ENCODE measurements around the gene GRIN1.
"Not testable (repeated sequence)": the region's sequence is repeated elsewhere in the genome, so short reads cannot be mapped to it uniquely, and the experiment has no call there.

Gene GRIN1

DNA sequence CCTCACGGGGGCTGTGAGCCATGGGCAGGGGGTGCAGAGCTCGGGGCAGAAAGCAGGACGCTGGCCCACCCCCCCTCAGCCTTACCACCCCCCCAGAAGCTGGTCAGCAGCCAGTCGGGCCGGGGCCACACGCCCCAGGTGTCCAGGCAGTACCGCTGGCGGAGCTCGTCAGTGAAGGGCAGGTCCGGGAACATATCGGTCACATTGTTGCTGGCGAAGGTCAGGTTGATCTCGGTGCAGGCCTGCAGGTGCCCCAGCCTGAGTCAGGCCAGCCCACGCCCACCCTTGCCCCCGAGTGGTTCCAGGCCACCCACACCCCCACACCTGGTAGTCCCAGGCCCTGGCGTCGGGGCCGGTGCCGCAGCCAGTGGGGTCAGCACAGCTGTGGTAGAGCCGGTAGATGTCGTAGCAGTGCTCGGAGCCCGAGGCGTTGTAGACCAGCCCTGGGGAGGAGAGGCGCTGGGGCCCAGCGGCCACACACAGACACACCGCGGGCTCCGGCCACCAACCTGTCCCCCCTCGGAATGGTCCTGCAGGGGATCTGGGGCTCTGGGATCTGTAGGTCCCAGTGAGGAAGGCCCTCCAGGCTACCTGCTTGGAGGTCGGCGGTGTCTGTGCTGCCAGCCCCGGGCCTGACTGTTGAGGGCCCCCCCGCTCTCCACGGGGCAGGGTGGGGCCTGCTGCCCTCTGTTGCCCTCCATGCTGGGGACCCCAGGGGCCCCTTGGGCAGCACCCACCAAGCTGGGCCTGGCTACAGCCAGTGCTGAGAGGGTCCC, 27.0 kb upstream of the GRIN1 start:
- no peak for DNase-seq

DNA sequence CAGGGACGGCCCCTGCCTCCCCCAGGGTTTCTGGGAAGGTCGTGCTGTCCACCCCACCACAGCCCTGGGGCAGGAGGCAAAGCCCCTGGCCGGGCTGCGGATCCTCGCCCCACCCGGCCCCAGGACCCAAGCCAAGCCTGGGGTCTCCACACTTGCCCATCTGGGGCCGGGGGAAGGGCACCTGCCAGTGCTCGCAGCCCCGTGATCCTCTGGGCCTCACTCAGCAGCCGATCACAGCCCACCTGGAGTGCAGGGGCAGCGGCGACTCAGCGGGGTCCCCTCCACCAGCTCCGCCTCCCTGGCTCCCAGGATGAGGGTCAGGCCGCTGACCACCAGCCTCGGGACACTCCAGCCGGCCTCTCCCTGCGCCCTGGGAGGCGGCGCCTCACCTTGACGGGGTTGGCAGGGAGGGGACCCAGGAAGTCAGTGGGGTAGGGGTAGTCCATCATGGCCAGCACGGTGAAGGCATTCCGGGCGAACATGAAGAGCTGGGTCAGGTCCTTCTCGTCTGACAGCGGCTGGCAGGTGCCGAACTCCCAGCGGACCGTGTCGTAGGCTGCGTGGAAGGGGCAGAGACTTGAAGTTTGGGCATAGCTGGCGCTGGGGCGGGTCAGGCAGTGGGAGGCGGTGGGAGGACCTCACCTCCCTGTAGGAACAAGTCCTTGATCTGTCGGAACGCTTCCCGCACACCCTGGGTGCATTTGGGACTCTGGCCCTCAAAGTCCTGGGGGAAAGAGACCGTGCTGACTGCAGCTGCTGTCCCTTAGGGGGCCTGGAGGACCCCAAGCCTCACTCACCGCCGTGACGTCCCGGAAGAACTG, 26.2 kb upstream of the GRIN1 start:
- no peak for DNase-seq

DNA sequence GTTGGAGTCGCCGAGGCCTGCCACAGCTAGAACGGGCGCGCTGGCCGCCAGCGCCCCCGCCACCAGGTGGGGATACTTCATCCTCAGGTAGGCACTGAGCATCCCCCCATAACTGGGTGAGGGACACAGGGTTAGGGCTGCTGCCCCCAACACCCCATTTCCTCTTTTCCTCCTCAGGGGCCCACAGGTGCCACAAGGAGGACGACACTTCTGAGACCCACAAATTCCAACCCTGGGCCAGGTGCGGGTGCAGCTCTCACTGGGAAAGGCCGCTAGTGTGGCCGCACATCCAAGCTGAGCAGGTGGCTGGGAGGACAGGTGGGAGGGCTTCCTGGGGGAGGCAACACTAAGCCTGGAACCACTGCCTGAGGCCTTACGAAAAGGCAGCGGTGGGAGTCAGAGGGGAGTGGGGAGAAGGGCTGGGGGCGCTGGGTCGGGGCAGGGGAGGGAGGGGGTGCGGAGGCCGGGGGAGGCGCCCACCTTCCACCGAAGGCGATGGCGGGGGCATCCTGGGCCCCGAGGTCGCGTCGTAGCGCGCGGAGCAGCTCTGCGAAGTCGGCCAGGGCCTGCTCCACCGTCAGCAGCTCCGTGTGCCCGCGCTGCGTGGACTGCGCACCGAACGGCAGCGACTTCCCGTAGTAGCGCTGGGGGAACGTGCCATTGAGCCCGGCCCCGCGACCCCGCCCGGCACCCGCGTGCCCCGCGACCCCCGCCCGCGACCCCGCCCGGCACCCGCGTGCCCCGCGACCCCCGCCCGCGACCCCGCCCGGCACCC, 25.4 kb upstream of the GRIN1 start:
- DNase-seq, result peak; percentile 61

DNA sequence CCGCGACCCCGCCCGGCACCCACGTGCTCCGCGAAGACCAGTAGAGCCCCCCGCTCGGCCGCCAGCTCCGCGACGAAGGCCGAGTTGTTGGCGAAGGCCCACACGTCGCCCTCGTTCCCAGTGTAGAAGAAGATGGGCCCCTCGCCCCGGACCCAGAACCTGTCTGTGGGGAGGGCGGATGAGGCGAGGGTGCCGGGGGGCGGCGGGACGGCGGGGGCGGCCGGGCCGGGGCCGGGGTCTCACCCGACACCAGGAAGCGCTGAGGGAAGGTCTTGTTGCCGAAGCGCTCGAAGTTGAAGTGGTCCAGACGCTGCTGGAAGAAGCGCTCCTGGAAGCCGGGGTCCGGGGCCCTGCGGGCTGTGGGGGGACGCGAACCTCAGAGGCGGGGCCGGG, 24.7 kb upstream of the GRIN1 start:
- no peak for DNase-seq

DNA sequence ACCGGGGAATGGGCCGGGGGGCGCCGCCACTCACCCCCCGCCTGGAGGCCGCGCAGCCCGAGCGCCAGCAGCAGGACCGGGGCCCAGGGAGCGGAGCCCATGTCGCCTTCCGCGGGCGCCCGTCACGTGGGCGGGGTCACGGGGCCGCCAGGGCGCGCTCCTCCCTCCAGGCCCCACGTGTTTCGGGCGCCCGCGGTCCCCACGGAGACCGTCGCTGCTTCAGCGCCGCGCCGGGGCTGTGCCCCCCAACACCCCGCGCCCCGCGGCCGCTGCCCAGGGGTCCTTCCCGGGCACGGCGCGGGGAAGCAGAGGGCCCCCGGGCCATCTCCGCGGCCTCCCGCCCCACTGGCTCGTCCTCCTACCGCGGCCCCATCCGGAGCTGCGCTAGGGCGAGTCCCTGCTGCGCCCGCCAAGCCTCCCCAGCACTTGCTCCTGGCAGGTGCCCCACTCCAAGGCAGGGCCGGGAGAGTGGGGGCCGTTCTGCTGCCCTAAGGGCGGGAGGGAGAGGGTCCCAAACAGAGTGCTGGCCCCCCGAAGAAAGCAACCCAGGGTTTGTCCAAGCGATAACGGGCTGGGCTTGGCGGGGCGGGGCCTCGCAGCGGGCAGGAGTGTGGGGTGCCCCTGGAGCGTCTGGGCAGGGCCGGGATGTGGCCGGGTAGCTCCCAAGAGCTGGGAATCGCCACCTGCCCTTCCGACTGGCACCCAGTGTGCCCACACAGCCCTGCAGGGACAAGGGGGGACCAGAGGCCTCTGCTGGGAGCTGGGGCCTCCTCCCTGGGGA, 24.2 kb upstream of the GRIN1 start, which contains the start of gene DPP7:
Gene DPP7, minus strand, starts transcription at position 121 of the 781 bp plus-strand sequence. Its CDS starts 20 bp downstream, at position 101.
- peak; percentile 97 for DNase-seq

DNA sequence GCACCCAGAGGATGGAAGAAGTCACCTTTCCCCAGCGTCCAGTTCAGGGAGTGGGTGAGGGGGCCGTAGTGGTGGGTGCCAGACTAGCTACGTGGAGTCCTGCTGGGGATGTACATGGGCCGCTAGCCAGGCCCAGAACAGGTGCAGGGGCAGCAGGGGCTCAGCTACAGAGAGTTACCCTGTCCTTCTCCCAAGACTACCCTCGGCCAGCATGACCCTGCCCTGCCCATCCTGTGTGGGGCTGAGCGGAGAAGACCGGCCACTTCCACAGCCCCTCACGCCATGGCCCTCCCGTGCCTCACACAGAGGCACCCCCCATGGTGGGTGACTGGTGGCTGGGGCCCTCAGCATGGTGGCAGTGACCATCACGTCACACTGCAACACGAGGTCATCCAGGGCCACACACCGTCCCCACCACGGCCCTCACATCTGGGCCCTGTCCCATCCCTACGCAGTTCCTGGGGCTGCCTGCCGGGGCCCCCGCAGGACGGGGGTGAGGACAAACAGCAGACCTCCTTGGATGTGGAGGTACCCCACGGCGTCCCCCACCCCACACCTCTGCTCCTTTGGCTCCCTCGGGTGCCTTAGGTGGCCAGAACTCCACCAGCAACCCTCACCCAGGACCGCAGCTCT, 23.4 kb upstream of the GRIN1 start:
- DNase-seq, result peak; percentile 41

- no peak for DNase-seq
Observed at GRCh38 chr9:137116027-137116507, 22.9 kb upstream of the GRIN1 start.

DNA sequence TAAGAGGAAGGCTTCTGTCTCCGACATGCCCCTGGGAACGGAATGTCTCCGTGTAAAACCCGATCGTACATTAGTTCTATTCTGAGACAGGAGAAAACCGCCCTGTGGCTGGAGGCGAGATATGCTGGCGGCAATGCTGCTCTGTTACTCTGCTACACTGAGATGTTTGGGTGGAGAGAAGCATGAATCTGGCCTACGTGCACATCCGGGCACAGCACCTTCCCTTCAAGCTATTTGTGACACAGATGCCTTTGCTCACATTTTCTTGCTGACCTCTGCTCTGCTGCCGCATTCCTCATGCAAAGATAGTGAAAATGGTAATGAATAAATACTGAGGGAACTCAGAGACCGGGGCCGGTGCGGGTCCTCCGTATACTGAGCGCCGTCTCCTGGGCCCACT, 22.2 kb upstream of the GRIN1 start:
- DNase-seq, result no peak

DNA sequence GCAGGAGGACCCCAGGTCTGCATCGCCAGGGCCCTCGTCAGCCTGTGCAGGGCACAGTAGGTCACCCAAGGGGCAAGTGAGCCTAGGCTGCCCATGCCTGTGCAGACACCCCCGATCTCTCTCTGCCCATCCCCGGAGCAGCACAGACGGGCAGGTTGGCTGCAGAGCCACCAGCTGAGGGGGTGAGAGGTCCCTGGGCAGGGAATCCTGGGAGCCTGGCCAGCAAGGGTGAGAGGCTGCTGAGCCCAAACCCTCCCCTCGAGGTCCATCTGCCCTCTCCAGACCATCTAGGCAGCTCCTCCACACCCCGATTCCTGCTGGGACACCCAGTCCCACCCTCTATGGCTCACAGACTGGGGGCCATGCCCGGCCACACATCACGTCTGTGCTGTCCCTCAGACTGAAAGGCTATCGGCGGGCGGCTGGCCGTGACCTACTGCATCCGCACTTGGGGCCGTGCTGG, 21.7 kb upstream of the GRIN1 start:
- DNase-seq, result no peak

DNA sequence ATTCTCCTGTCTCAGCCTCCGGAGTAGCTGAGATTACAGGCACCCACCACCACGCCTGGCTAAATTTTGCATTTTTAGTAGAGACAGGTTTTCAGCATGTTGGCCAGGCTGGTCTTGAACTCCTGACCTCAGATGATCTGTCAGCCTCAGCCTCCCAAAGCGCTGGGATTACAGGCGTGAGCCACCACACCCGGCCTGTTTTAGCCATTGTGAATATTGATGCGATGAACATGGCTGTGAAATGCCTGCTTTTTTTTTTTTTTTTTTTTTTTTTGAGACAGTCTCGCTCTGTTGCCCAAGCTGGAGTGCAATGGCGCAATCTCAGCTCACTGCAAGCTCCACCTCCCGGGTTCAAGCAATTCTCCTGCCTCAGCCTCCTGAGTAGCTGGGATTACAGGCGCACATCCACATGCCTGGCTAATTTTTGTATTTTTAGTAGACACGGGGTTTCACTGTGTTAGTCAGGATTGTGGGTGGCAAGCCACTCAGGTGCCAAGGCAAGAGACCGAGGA, 20.8 kb upstream of the GRIN1 start:
- DNase-seq, result not testable (repeated sequence)

DNA sequence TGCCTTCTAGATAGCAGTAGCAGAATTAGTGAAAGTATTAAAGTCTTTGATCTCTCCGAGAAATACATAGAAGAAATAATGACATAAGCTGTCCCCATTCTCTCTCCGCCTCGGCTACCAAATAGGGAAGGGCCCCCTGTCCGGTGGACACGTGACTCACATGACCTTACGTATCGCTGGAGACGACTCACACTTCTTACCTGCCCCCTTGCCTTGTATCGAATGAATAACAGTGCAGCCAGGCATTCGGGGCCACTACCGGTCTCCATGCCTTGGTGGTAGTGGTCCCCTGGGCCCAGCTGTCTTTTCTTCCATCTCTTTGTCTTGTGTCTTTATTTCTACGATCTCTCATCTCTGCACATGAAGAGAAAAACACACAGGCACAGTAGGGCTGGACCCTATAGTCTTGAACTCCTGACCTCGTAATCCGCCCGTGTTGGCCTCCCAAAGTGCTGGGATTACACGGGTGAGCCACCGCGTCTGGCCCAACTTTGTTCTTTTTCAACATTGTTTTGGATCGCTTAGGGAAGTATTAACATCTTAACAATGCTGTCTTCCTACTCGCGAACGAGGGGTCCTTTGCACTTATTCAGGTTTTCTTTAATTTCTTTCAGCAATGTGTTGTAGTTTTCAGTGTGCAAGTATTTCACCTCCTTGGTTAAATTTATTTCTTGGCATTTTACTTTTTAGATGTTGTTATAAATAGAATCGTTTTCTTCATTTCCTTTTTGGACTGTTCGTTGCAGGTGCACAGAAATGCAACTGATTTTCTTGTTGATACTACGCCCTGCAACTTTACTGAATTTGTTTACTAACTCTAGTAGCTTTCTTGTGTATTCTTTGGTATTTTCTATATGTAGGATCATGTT, 16.8 kb upstream of the GRIN1 start:
- not testable (repeated sequence) for DNase-seq

GRCh38 chr9:137122796-137123467, 16.0 kb upstream of the GRIN1 start:
- DNase-seq, result not testable (repeated sequence)

GRCh38 chr9:137123468-137123837, 15.5 kb upstream of the GRIN1 start:
- DNase-seq, result no peak

DNA sequence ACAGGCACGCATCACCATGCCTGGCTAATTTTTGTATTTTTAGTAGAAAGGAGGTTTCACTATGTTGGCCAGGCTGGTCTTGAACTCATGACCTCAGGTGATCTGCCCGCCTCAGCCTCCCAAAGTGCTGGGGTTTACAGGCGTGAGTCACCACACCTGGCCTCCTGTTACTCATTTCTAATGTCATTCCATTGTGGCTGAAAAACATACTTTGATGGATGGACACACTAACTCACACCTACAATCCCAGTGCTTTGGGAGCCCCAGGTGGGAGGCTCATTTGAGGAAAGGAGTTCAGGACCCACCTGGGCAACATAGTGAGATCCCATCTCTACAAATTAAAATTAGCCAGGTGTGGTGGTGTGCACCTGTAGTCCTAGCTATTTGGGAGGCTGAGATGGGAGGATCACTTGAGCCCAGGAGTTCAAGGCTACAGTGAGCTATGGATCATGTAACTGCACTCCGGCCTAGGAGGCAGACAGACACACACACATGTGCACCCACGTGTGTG, 14.9 kb upstream of the GRIN1 start:
- DNase-seq, result not testable (repeated sequence)

- DNase-seq, result no peak
Observed at GRCh38 chr9:137126786-137127185, 12.2 kb upstream of the GRIN1 start.

DNA sequence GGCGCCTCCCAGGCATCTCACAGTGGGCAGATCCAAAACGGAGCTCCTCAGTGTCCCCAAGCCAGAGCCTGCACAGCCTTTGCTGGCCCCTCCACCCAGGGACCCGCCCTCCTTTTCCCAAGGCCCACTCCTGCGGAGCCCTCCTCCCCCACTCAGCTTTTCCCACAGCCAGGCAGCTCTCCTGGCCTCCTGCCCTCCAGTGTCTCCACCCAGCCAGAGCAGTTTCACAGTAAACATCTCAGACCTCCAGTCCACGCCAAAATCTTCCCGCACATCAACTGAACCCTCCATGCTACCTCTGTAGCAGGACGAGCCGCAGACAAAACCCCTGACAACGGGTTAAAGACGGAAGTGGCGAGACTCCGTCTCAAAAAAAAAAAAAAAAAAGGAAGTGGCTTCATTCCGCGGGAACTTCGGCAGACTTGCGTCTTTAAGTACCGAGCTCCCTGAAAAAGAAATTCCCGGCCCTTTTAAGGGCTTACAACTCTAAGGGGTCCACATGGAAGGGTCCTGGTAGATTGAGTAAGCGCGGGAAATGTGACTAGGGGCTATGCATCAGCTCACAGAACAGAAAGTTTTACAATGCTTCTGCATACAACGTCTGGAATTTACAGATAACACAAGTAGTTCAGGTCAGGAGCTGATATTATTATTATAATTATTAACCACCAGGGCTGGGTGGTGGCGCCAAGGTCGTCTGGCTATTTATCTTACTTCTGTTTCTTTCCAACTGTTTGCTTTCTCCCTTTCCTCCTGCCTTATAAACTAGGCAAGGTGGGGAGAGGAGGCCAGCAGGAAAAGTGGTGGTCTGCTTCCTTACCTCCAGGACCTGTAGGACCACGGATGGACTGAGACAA, 11.4 kb upstream of the GRIN1 start:
- peak; percentile 42 for DNase-seq

DNA sequence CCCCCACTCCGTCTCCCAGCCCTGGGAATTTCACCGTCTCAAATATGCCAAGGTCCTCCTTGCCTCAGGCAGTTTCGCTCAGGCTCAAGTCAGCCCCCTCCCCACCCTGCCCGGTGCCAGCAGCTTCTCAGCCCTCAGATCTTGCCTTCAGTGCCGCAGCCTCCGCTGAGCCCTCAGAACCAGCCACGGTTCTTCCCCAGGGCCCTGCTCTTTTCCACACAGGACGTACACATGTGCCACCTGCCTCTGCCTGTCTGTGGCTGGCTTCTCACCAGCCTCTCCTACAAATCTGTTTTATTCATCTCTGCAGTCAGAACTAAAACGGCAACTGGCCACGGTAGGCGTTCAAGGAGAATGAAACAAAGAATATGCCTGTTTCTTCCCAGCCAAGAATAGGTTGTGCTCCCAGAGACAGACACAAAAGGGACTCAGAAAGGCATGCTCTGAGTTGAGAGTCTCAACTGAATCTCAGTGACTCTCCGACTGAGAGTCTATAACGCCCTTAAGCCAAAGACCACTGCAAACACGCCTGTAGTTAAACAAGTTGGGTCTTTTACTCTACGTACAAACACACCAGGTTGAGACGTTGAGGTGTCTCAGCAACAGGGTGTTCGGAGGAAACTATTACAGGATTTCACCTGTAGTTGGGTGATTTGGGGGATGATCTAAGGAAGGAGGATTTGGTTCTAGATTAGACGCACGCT, 10.6 kb upstream of the GRIN1 start:
- peak; percentile 19 for DNase-seq

DNA sequence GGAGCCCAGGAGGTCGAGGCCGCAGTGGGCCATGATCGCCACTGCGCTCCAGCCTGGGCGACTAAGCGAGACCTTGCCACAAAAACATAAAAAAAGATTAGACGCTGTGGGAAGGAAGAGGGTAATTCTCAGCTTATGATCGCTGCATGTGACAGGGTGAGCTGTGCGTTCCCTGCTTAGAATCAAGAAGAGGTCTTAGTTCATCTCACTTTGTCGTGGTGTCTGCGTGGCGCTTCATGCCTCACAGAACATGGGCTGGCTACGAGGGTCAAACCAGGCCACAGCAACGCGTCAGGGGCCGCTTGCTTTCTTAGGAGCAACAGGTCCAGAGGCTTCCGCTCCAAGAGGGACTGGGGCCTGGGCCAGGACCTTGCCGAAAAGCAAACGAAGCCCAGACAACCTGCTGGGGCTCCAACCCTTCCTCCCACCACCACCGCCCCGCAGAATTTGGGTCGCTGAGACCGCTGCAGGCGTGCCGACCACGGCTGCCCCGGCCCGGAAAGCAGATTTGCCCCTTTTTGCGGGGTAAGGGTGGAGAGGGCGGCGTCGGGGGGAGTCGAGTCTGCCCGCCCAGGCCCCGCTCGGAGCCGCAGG, 10.0 kb upstream of the GRIN1 start:
- peak; percentile 21 for DNase-seq

All from 8988T (cell line).